NCI-H1092 (cell line): ENCODE measurements around the gene FIS1.
"Not testable (repeated sequence)": the region's sequence is repeated elsewhere in the genome, so short reads cannot be mapped to it uniquely, and the experiment has no call there.

Experiments used
- DNase-seq: peaks from one replicate; lab custom pipeline; 2025; lab: John Stamatoyannopoulos, UW

FIS1 gene

DNA sequence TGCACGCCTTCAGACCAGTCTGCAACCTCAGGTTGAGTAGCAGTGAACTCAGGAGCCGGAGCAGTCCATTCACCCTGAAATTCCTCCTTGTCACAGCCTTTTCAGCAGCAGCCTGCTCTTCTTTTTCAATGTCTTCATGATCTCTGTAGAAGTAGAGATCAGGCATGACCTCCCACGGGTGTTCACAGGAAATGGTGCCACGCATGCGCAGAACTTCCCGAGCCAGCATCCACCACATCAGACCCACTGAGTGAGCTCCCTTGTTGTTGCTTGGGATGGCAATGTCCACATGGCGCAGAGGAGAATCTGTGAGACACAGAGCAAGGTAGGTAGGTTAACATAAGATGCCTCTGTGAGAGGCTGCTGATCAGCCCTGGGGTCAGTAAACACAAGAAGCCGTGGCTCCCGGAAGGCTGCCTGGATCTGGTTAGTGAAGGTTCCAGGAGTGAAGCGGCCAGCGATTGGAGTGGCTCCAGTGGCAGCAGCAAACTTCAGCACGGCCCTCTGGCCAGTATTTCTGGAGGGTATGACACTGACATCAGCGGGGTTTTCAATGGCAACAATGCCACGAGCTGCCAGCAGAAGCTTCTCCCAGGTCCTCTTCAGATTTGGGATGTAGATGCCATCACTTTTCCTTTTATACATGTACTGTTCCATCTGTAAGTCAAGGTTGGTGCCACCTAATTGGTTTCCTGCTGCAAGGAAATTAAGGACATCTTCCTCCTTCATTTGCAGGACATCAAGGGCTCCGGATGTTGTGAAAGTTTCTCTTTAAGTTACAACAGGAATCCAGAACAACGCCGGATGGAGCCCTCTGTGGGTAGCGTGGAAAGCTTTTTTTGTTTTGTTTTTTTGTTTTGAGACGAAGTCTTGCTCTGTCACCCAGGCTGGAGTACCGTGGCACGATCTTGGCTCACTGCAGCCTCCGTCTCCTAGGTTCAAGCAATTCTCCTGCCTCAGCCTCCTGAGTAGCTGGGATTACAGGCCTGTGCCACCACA lies 40.8 kb downstream of the FIS1 start:
- DNase-seq, result not testable (repeated sequence)

DNA sequence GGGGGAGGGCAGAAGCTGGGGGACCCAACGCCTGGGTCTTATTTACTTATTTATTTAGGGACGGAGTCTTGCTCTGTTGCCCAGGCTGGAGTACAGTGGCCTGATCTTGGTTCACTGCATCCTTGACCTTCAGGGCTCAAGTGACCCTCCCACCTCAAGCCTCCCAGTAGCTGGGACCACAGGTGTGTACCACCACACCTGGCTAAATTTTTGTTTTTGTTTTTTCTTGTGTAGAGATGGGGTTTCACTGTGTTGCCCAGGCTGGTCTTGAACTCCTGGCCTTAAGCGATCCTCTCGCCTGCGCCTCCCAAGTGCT lies 42.3 kb downstream of the FIS1 start:
- no peak for DNase-seq

DNA sequence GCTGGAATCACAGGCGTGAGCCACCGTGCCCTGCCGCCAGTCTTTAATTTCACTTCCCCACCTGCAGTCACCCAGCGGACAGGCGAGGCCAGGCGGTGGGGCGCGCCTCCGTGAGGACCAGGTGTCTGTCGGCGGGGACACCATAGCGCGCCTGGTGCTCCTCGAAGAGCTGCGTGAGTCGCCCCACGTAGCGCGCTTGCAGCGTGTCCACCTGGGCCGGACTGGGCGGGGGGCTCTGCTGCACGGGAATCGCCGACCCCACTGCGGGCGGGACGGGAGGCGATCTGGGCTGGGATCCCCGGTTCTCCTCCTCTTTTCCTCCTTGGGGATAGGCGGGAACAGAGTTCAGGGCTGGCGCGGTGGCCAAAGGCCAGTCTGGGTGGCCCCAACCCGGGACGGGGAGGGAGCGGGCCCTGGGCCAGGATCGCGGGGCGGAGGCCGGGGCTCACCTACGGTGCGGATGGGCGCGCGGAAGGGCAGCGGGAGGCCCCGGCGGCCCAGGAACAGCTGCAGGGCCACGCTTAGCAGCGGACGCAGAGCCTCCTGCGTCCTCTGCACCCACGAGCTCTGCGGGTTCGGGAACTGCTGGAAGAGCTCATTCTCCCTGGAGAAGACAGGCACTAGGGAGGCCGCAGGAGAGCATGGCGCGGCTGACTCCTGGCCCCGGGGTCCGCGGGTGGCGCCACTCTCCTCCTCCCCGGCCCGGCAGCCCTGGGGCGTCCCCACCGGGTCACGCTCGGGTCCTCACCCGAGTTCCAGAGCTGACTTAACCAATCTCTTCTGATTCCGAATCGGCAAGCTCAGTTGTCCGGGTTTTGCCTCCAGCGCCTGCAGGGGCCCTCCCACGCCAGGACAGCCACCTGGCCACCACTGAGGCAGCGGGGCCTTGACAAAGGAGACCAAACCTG lies 42.9 kb downstream of the FIS1 start:
- DNase-seq, result no peak

DNA sequence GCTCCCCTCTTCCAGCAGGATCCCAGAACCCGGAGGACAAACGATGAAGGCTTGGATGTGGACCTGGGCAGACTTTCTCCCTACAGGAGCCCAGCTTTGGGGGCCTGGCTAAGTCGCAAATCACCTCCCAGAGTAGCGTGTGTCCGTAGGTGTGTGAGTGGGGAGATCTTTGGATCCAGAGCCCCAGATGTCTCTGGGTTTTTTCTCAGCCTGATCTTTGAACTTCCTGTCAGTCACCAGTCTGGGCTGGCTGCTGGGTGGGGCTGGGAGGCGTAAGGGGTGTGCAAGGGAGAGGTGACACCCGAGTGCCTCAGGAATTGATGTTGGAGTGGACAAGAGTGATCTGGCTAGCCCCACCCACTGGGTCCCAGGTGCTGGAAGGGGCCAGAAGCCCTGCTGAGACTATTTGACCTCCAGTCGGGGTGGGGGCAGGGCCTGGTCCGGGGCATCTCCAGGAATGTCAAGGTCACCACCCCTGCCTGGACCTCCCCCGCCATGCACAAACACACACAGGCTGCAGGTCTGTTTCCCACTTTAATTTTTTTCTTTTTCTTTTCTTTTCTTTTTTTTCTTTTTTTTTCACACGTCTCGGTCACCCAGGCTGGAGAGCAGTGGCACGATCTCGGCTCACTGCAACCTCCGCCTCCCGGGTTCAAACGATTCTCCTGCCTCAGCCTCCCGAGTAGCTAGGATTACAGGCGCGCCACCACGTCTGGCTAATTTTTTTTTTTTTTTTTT lies 43.9 kb downstream of the FIS1 start, which contains the start of gene MOGAT3:
TSS of gene MOGAT3 (minus strand) at position 175 of the 738 bp plus-strand sequence. CDS start 182 bp downstream, outside the sequence.
- no peak for DNase-seq

DNA sequence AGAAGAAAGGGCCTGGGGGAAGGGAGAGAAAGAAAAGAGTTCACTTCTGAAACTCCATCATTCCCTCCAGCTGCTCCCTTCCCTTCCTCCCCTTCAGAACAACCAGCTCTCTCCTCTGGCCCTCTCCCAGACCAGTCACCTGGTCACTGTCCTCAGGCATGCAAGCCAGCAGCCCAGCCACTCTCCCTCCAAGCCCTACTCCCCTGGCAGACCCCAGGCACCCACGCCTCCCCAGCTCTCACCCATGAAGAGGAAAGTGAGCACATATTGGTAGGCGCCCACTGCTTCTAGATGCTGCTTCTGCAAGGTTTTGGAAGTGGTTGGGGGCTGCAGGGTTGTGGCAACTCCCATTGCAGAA lies 44.4 kb downstream of the FIS1 start:
- DNase-seq, result no peak

DNA sequence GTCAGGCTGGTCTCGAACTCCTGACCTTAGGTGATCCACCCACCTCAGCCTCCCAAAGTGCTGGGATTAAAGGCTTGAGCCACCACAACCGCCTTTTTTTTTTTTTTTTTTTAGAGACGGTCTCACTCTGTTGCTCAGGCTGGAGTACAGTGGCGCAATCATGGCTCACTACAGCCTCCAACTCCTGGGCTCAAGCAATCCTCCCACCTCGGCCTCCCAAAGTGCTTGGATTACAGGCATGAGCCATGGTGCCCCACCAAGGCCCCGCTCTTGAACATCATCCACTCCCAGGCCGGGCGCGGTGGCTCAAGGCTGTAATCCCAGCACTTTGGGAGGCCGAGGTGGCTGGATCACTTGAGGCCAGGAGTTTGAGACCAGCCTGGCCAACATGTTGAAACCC lies 45.4 kb downstream of the FIS1 start:
- not testable (repeated sequence) for DNase-seq

DNA sequence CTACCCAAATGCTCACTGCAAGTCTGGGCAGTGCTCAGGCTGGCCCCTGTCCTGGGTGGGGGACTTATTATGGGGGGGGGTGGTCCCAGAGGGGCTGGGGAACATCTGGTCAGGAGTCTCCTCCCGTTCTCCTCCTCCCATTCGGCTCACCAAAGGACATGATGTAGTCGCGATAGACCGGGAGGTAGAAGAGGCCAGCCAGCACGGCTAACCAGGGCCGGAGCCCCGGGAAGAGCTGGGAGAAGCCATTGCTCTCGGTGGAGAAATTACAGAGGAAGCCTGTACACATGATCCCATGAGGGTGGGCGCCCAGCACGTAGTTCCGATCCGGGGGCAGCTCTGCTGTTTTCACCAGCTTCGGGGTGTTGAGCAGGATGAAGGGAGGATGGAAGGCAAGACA lies 46.4 kb downstream of the FIS1 start:
- DNase-seq, result no peak

DNA sequence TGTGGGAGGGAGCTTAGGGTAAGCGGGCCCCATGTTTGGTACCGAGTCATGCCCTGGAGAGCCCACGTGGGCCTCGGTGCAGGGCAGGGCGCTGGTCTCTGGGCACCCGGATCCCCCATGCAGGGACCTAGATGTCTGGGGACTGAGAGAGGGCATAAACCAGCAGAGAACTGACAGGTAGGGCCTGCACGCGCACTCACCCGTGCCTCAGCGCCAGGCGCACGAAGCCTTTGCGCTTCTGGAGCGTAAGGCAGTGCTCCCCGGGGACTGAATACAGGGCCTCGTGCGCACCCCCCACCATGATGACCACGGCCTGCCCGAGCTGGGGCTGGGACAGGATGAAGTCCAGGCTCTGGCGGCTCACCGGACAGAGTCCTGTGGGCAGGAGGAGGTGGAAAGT lies 46.9 kb downstream of the FIS1 start:
- no peak for DNase-seq

DNA sequence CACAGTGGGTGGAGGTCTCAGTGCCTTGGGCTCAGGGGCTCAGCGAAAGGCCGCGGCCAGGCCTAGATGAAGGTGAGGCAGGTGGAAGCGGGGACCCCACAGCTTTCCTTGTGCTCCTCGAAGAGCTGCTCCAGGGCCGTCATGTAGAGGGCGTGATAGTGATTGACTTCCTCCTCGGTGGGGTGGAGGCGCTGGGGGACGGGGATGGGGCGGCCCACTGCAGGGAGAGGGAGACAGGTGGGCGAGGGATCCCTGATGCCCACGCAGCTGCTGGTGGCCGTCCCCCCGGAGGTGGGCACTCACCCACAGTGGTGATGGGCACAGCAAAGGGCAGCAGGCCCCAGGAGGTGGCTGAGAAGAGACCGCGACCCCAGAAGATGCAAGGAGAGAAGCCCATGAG lies 49.0 kb downstream of the FIS1 start:
- DNase-seq, result no peak
